ENCODE measurements around the gene SLC6A9. TPM values are rescaled to one million over a fixed set of nuclear protein-coding genes. Genes with fewer than 3 reads are reported as not detected.

Gene SLC6A9
- total RNA-seq, 3 donors from 2014 or later: 14.3 to 25.0 (median 18.3) TPM

GRCh38 chr1:44038876-44039657 lies 7.8 kb upstream of the SLC6A9 start:
- Mint-ChIP-seq H3K4me1 (ENCODE audit: low read depth) (peaks cover 1% of the 10 kb centered on the region), H3K36me3 (ENCODE audit: insufficient read depth) (no peaks in the 10 kb centered on the region), H3K4me3 (no peak overlapping the region), H3K9me3 (no peaks in the 10 kb centered on the region), H3K27me3 (ENCODE audit: low read depth) (peaks cover 3% of the 10 kb centered on the region)
- ATAC-seq (no peak), DNase-seq (no peak)

GRCh38 chr1:44037154-44037553 lies 5.9 kb upstream of the SLC6A9 start:
- DNase-seq (no peak), ATAC-seq (no peak)
- no peaks in the 10 kb centered on the region for H3K9me3 Mint-ChIP-seq
- peaks cover 1% of the 10 kb centered on the region for H3K4me1 Mint-ChIP-seq (ENCODE audit: low read depth)
- no peaks in the 10 kb centered on the region for H3K27me3 Mint-ChIP-seq (ENCODE audit: low read depth)
- H3K36me3 Mint-ChIP-seq (ENCODE audit: insufficient read depth): no peaks in the 10 kb centered on the region
- no peak overlapping the region for H3K4me3 Mint-ChIP-seq

DNA sequence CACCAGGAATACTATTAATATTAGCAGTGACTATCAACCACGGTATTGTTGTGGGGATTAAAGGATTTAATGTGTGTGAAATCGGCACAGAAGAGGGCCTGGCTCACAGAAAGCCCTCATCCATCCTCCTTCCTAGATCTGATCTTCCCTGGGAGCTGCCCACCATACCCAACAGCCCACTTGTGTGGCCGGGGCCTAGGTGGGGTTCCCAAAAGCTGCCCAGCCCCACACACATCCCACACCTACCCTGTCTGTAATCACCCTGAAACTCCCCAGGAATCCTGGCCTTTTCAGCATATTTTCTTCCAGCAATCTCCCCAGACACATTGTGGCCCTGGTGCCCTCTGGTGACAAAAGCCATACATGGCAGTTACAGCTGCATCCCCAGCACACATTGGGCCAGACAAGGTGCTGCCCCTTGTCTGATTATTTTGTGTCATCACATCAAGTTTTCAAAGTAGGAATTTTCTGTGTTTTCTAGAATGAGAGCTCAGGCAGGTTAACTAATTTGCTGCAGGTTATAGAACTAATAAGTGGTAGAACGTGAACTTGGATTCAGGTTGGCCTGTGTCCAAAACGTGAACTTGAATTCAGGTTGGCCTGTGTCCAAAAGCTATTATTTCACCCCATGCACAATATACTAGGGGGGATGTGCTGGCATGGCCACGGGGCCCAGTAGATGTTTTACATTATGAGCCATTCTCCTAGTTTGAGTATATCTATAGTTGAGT lies 5.3 kb upstream of the SLC6A9 start:
- Mint-ChIP-seq H3K27me3 (ENCODE audit: low read depth) (no peaks in the 10 kb centered on the region), H3K9me3 (no peaks in the 10 kb centered on the region), H3K4me3 (no peak overlapping the region), H3K4me1 (ENCODE audit: low read depth) (peaks cover 5% of the 10 kb centered on the region), H3K36me3 (ENCODE audit: insufficient read depth) (no peaks in the 10 kb centered on the region)
- peak; percentile 77 to 83 for ATAC-seq
- peak; percentile 60 for DNase-seq

- H3K27me3 Mint-ChIP-seq (ENCODE audit: low read depth): no peaks in the 10 kb centered on the region
- ATAC-seq (no peak), DNase-seq (no peak)
- H3K9me3 Mint-ChIP-seq: no peaks in the 10 kb centered on the region
- no peak overlapping the region for H3K4me3 Mint-ChIP-seq
- H3K36me3 Mint-ChIP-seq (ENCODE audit: insufficient read depth): no peaks in the 10 kb centered on the region
- peaks cover 5% of the 10 kb centered on the region for H3K4me1 Mint-ChIP-seq (ENCODE audit: low read depth)
Observed at GRCh38 chr1:44035726-44036408, 4.6 kb upstream of the SLC6A9 start.

GRCh38 chr1:44034976-44035716 lies 3.9 kb upstream of the SLC6A9 start:
- no peak overlapping the region for H3K4me3 Mint-ChIP-seq
- DNase-seq (no peak), ATAC-seq (no peak)
- no peaks in the 10 kb centered on the region for H3K36me3 Mint-ChIP-seq (ENCODE audit: insufficient read depth)
- peaks cover 5% of the 10 kb centered on the region for H3K4me1 Mint-ChIP-seq (ENCODE audit: low read depth)
- H3K9me3 Mint-ChIP-seq: no peaks in the 10 kb centered on the region
- no peaks in the 10 kb centered on the region for H3K27me3 Mint-ChIP-seq (ENCODE audit: low read depth)

DNA sequence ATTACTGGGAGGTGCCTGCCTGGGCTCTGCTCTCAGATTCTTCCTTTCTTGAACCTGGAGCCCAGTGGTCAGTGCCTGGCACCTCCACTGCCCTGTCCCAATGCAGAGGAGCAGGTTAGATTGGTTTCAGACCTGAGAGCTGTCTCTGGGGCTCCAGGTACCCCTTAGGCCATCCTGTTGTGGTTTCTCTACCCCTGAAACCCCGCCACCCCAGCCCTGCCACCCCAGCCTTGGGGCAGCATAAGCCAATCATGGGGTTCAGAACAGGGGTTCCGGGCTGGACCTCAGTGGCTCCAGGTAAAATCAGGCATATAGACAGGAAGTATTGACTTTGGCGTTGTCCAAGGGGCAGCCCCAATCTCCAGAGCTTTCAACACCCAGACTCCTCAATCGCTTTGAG lies 3.2 kb upstream of the SLC6A9 start:
- Mint-ChIP-seq H3K4me3 (no peak overlapping the region), H3K4me1 (ENCODE audit: low read depth) (peaks cover 10% of the 10 kb centered on the region), H3K27me3 (ENCODE audit: low read depth) (no peaks in the 10 kb centered on the region), H3K9me3 (no peaks in the 10 kb centered on the region), H3K36me3 (ENCODE audit: insufficient read depth) (no peaks in the 10 kb centered on the region)
- ATAC-seq (no peak), DNase-seq (no peak)

- Mint-ChIP-seq H3K9me3 (no peaks in the 10 kb centered on the region), H3K4me1 (ENCODE audit: low read depth) (peaks cover 15% of the 10 kb centered on the region), H3K27me3 (ENCODE audit: low read depth) (no peaks in the 10 kb centered on the region), H3K4me3 (no peak overlapping the region), H3K36me3 (ENCODE audit: insufficient read depth) (no peaks in the 10 kb centered on the region)
- DNase-seq (no peak), ATAC-seq (no peak)
Observed at GRCh38 chr1:44033756-44034155, 2.5 kb upstream of the SLC6A9 start.

DNA sequence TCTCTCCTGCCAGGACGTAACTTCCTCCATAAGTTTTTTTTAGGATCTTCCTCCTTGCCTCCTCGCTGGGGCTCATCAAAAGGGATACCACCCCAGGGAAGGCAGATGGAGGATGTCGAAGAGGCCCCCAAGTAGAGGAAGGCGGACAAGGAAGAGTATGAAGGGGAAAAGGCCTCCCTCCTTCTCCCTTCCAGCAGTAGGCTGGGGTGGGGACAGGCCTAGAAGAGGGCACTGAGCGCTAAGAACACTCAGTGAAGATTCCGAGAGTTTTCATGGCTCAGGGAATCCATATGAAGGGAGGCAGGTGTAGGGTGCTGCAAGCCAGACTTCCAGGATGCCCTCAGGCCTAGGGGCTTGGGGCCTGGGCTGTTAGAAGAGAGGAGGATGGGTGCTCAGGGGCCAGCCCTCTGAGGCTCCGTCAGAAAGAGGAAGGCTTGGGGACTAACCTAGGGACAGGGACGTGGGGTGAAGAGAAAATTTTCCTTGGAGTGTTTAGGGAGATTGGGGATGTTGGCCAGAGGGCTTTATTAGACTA lies 1.8 kb upstream of the SLC6A9 start:
- no peaks in the 10 kb centered on the region for H3K9me3 Mint-ChIP-seq
- H3K4me1 Mint-ChIP-seq (ENCODE audit: low read depth): peaks cover 20% of the 10 kb centered on the region
- DNase-seq (no peak), ATAC-seq (no peak)
- H3K4me3 Mint-ChIP-seq: no peak overlapping the region
- no peaks in the 10 kb centered on the region for H3K27me3 Mint-ChIP-seq (ENCODE audit: low read depth)
- peaks cover 1% of the 10 kb centered on the region for H3K36me3 Mint-ChIP-seq (ENCODE audit: insufficient read depth)

DNA sequence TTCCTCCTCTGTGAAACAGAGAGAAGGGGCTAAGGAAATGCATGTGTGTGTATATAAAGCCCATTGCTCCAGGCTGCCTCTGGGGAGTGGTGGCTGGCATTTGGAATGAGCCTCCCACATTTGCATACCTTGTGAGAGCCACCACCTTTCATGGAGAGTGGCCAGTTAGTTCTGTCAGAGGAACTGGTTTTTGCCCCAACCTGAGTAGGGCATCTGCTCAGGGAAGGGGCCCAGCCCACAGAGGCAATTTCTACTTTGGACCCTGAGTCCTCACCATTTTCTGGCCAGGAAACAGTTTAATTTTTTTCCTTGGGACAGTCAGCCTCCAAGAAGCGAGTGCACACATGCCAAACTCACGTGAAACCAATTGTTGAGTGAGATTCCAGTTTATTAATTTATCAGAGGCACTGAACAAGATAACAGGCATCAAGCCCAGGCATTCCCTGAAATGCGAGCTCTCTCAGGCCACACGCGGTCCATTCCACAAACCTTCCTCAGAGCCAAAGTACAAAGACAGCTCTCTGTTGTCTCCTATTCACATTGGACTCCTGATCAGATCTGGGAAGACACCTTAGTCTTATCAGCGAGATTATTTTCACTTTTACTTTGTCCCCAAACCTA lies 1.0 kb upstream of the SLC6A9 start:
- DNase-seq (no peak), ATAC-seq (no peak)
- Mint-ChIP-seq H3K36me3 (ENCODE audit: insufficient read depth) (peaks cover 4% of the 10 kb centered on the region), H3K9me3 (no peaks in the 10 kb centered on the region), H3K4me1 (ENCODE audit: low read depth) (peaks cover 23% of the 10 kb centered on the region), H3K27me3 (ENCODE audit: low read depth) (no peaks in the 10 kb centered on the region), H3K4me3 (peak overlapping the region; percentile 87)

- H3K9me3 Mint-ChIP-seq: no peaks in the 10 kb centered on the region
- H3K4me3 Mint-ChIP-seq: peak overlapping the region; percentile 87
- H3K36me3 Mint-ChIP-seq (ENCODE audit: insufficient read depth): peaks cover 4% of the 10 kb centered on the region
Observed at GRCh38 chr1:44030605-44031251, 534 bp downstream of the SLC6A9 start.

DNA sequence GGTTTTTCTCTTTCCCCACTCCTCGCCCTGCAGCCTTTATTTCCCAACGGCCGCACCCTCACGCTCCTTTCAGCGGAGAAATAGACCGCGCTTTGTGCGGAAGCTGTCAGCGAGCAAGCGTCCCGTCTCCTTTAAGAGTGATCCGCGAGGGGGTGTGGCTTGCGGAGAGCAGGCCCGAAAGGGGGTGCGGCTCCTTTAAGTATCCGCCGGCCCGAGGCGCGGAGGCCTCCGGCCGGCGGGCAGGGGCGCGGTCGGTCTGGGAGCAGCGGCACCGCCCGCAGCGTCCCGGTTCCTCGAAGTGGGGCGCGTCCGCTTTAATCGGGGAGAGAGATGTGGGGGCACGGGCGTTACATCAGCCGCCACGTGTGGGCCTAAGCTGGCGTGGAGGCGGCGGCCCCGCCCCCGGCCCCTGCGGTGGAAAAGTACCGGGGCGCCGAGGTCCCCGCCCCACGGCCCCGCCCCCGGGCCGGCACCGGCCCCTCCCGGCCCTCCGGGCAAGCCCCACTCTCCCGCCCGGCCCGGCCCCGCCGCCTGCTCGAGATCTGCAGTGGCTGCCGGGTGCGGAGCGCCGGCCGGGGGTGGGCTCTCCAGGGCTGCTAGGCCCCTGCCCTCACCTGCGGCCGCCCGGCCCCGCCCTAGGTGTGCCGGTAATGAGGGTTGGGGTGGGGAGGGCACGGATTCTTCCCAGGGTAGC lies 1.2 kb downstream of the SLC6A9 start:
- Mint-ChIP-seq H3K27me3 (ENCODE audit: low read depth) (no peaks in the 10 kb centered on the region), H3K4me3 (peak overlapping the region; percentile 87), H3K4me1 (ENCODE audit: low read depth) (peaks cover 21% of the 10 kb centered on the region), H3K36me3 (ENCODE audit: insufficient read depth) (peaks cover 4% of the 10 kb centered on the region), H3K9me3 (no peaks in the 10 kb centered on the region)
- DNase-seq (peak; percentile 85), ATAC-seq (peak; percentile 79 to 82)

More at GRCh38 chr1:44030605-44031251, 534 bp downstream of the SLC6A9 start:
- H3K4me1 Mint-ChIP-seq (ENCODE audit: low read depth): peaks cover 21% of the 10 kb centered on the region
- H3K27me3 Mint-ChIP-seq (ENCODE audit: low read depth): no peaks in the 10 kb centered on the region
- DNase-seq (peak; percentile 52), ATAC-seq (peak; percentile 31 to 39)

- Mint-ChIP-seq H3K9me3 (no peaks in the 10 kb centered on the region), H3K4me1 (ENCODE audit: low read depth) (peaks cover 21% of the 10 kb centered on the region), H3K4me3 (peak overlapping the region; percentile 87), H3K36me3 (ENCODE audit: insufficient read depth) (peaks cover 5% of the 10 kb centered on the region), H3K27me3 (ENCODE audit: low read depth) (no peaks in the 10 kb centered on the region)
- ATAC-seq (peak; percentile 36 to 41), DNase-seq (no peak)
Observed at GRCh38 chr1:44029260-44029910, 1.9 kb downstream of the SLC6A9 start.
